ENCODE data around the gene MACROD2. TPM values are rescaled to one million over a fixed set of nuclear protein-coding genes. Genes with fewer than 3 reads are reported as not detected.

Gene MACROD2
- total RNA-seq, 1 experiment from 2014 or later, result 3.7 TPM

- CTCF ChIA-PET, result no interaction called here
- Histone ChIP-seq H4K20me1 (ENCODE audit: insufficient read depth) (no peaks in the 10 kb centered on the region), H3K27ac (ENCODE audit: low read depth, low read length) (no peak overlapping the region), H2AFZ (ENCODE audit: low read depth, low read length, poor library complexity, severe bottlenecking) (no peak overlapping the region), H3K9ac (ENCODE audit: low read length) (no peak overlapping the region), H3K9me3 (ENCODE audit: control insufficient read depth in 1 of 2, insufficient read depth in 1 of 2, low read depth in 1 of 2, low read length in 2 of 2) (peaks cover 11 to 18% of the 10 kb centered on the region in 2 experiments; a peak in 2 of 4 replicates), H3K4me1 (ENCODE audit: control insufficient read depth in 1 of 2, insufficient read depth in 2 of 2, low read length in 2 of 2) (no peaks in the 10 kb centered on the region), H3K9me2 (ENCODE audit: insufficient read depth) (no peaks in the 10 kb centered on the region), H3K4me3 (replicated peaks in 1 of 2; ENCODE audit: low read depth in 1 of 2, low read length in 2 of 2) (no peak overlapping the region), H3K79me2 (ENCODE audit: insufficient read depth, low read length) (no peaks in the 10 kb centered on the region), H3K4me2 (ENCODE audit: low read length) (no peak overlapping the region), H3K36me3 (ENCODE audit: control insufficient read depth in 1 of 2, insufficient read depth in 2 of 2, low read length in 2 of 2) (no peaks in the 10 kb centered on the region), H3K27me3 (ENCODE audit: insufficient read depth, low read length) (no peaks in the 10 kb centered on the region)
- TF ChIP-seq ELF1 (IDR thresholded peaks at IDR 0.05; ENCODE audit: borderline replicate concordance, low read depth) (no peak), ZFX (IDR thresholded peaks at IDR 0.05) (no peak), CEBPB (IDR thresholded peaks at IDR 0.05; ENCODE audit: low read depth) (no peak), REST (IDR thresholded peaks at IDR 0.05; ENCODE audit: low read depth) (no peak), EGR1 (IDR thresholded peaks at IDR 0.05; ENCODE audit: low read depth) (no peak), RAD21 (IDR thresholded peaks at IDR 0.05; ENCODE audit: low read depth) (no peak), SIN3A (IDR thresholded peaks at IDR 0.05; ENCODE audit: low read depth) (no peak), MAX (IDR thresholded peaks at IDR 0.05) (no peak), JUND (IDR thresholded peaks at IDR 0.05) (no peak), YY1 (IDR thresholded peaks at IDR 0.05; ENCODE audit: extremely low read depth, insufficient replicate concordance, low read depth, low read length) (no peak), ZNF274 (IDR thresholded peaks at IDR 0.05; ENCODE audit: low read depth, low read length) (no peak), FOSL1 (IDR thresholded peaks at IDR 0.05; ENCODE audit: low read depth) (no peak), TCF7L2 (IDR thresholded peaks at IDR 0.05; ENCODE audit: borderline replicate concordance, extremely low read depth, insufficient read depth, insufficient read length) (no peak), CTCF (IDR thresholded peaks at IDR 0.05 in 2 of 3, conservative IDR thresholded peaks at IDR 0.05 in 1 of 3; ENCODE audit: borderline replicate concordance in 1 of 3, insufficient read depth in 1 of 3, low read depth in 2 of 3, low read length in 2 of 3) (no peak), SP1 (IDR thresholded peaks at IDR 0.05; ENCODE audit: low read depth) (no peak), ZBTB33 (IDR thresholded peaks at IDR 0.05; ENCODE audit: extremely low read depth, insufficient replicate concordance, low read length) (no peak), ATF3 (IDR thresholded peaks at IDR 0.05) (no peak), CBX3 (IDR thresholded peaks at IDR 0.05; ENCODE audit: low read depth) (no peak), POLR2A (IDR thresholded peaks at IDR 0.05; ENCODE audit: borderline replicate concordance, extremely low read depth, insufficient read depth, insufficient read length) (no peak), SRF (IDR thresholded peaks at IDR 0.05; ENCODE audit: low read depth) (no peak)
- intact Hi-C loops (cut with micrococcal nuclease), result no loop called here
- DNase-seq (ENCODE audit: low read depth, low spot score) (no peak), ATAC-seq (no peak)
- POLR2A ChIA-PET, result no interaction called here
- RAD21 ChIA-PET (ENCODE audit: low non-redundant PET in 1 of 2, low total read pairs in 2 of 2, uncharacterized antibody in 2 of 2, unreplicated experiment in 2 of 2), result no interaction called here
- BruUV-seq (replicated peaks), result no TSS peak
Observed at GRCh38 chr20:15875446-15875845, 1880.1 kb downstream of the MACROD2 start.

Measured in HCT116 (cell line).